GM06990 (cell line): Measurements from ENCODE around the gene PDE3B.
A peak's percentile ranks its signal among the peaks of the same experiment; 100 is the strongest.

Experiments used
- DNase-seq: peaks from one replicate; pipeline ENCODE4 v3.0.0-alpha.2; 2011; ENCODE audit not compliant: insufficient read length; ENCODE audit errors: extremely low read depth
- H3K27me3 ChIP-seq: replicated peaks from 2 replicates; pipeline ENCODE4 v1.6.0; 2011; ENCODE audit warnings: low read length; ENCODE audit not compliant: control insufficient read depth, insufficient read depth
- H3K36me3 ChIP-seq: 2 replicates; pipeline ENCODE4 v1.5.1; 2011; ENCODE audit warnings: low read length; ENCODE audit not compliant: control insufficient read depth, insufficient read depth
- H3K4me3 ChIP-seq: replicated peaks from 2 replicates; pipeline ENCODE4 v1.5.1; 2011; ENCODE audit warnings: low read depth, mild to moderate bottlenecking, control low read depth, low read length
- TF ChIP-seq, protein P1 (sequence below): IDR thresholded peaks from 2 replicates; pipeline ENCODE4 v1.5.1; 2011; ENCODE audit warnings: low read length, control low read depth, mild to moderate bottlenecking, inconsistent platforms; ENCODE audit not compliant: insufficient read depth, poor library complexity, severe bottlenecking

Gene PDE3B

DNA sequence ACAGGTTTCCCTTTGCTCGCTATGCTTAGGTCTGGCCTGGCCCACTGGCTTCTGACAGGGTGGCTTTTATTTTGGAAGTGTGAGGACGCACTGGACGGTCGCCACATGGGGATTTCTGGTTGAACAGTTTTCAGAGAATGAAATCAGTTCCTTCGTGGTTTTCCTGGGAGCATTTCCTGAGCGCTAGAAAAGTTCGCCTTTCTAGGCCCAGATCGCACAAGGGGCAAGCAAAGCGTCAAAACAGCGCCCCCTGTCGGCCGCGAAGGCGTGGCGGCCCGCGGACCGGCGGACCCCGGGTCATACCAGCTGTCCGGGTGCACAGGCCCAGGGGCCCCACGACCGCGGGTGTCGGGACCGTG, 261.1 kb downstream of the PDE3B start:
- no peaks in the 10 kb centered on the region for H3K27me3 ChIP-seq
- TF ChIP-seq, protein P1, sequence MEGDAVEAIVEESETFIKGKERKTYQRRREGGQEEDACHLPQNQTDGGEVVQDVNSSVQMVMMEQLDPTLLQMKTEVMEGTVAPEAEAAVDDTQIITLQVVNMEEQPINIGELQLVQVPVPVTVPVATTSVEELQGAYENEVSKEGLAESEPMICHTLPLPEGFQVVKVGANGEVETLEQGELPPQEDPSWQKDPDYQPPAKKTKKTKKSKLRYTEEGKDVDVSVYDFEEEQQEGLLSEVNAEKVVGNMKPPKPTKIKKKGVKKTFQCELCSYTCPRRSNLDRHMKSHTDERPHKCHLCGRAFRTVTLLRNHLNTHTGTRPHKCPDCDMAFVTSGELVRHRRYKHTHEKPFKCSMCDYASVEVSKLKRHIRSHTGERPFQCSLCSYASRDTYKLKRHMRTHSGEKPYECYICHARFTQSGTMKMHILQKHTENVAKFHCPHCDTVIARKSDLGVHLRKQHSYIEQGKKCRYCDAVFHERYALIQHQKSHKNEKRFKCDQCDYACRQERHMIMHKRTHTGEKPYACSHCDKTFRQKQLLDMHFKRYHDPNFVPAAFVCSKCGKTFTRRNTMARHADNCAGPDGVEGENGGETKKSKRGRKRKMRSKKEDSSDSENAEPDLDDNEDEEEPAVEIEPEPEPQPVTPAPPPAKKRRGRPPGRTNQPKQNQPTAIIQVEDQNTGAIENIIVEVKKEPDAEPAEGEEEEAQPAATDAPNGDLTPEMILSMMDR, result peak; percentile 87
- H3K4me3 ChIP-seq, result peak overlapping the region; percentile 57
- no peaks in the 10 kb centered on the region for H3K36me3 ChIP-seq
- peak; percentile 72 for DNase-seq

GRCh38 chr11:14905104-14906033, 261.8 kb downstream of the PDE3B start:
- peak; percentile 84 for DNase-seq
- TF ChIP-seq, protein P1, result peak; percentile 66
- no peaks in the 10 kb centered on the region for H3K27me3 ChIP-seq
- no peaks in the 10 kb centered on the region for H3K36me3 ChIP-seq
- peak overlapping the region; percentile 57 for H3K4me3 ChIP-seq

GRCh38 chr11:14906578-14906977, 263.0 kb downstream of the PDE3B start:
- no peaks in the 10 kb centered on the region for H3K36me3 ChIP-seq
- DNase-seq, result peak; percentile 8
- H3K4me3 ChIP-seq, result no peak overlapping the region
- no peaks in the 10 kb centered on the region for H3K27me3 ChIP-seq
- TF ChIP-seq, protein P1, result no peak

GRCh38 chr11:14906993-14907392, 263.4 kb downstream of the PDE3B start:
- Histone ChIP-seq H3K36me3 (no peaks in the 10 kb centered on the region), H3K27me3 (no peaks in the 10 kb centered on the region), H3K4me3 (no peak overlapping the region)
- TF ChIP-seq, protein P1, result no peak
- DNase-seq, result no peak

DNA sequence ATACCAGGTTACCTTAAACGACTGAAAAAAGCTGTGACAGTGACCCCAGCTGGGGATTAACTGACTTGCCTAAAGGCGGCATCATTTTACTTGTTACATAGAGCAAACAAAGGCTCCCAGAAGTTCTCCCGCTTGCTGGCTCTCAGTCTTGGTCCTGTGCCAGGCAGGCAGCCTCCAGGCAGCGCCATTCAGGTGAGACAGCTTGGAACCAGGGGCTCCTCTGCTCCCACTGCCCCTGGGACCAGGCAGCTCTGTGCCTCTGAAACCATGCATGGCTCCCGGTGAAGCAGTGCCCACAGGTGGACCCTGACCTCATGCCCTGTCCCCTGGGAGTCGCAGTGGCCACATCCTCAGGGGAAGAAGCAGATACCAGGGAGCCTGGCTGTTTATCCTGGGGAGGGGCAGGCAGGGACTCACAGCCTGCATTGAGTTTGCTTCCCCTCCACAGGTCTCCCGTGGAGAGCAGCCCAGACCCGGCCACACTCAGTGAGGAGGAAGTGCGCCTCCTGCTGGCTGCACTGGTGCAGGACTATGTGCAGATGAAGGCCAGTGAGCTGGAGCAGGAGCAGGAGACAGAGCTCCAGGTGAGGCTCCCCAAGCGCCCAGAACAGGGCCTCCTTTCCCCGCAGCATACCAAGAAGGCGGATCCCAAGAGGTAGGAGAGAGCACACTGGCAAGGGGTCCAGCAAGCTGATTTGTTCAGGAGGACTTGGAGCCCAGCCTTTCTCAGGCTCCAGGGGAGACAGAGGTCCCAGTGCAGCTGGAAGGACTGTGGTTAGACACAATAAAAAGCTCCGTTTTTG, 264.0 kb downstream of the PDE3B start:
- Histone ChIP-seq H3K4me3 (no peak overlapping the region), H3K36me3 (no peaks in the 10 kb centered on the region), H3K27me3 (no peaks in the 10 kb centered on the region)
- TF ChIP-seq, protein P1, result peak; percentile 92
- peak; percentile 55 for DNase-seq
